Trophoblast cell (in vitro differentiated cells and primary cell): ENCODE data around the gene NUP62.
"Not testable (repeated sequence)": the region's sequence is repeated elsewhere in the genome, so short reads cannot be mapped to it uniquely, and the experiment has no call there.

ENCODE experiments used
- DNase-seq, 2 donors: peaks; one replicate each; pipeline ENCODE4 v3.0.0-alpha.2; 2016
- H2AFZ ChIP-seq: 2 replicates; pipeline ENCODE4 v1.6.1; 2013; ENCODE audit warnings: low read length, moderate library complexity, mild to moderate bottlenecking; ENCODE audit not compliant: insufficient read depth, poor library complexity
- H2AK5ac ChIP-seq: 2 replicates; pipeline ENCODE4 v1.6.1; 2013; ENCODE audit warnings: mild to moderate bottlenecking, low read length
- H2BK120ac ChIP-seq: 2 replicates; pipeline ENCODE4 v1.6.1; 2013; ENCODE audit warnings: low read length, mild to moderate bottlenecking, moderate library complexity; ENCODE audit not compliant: insufficient read depth, poor library complexity
- H2BK12ac ChIP-seq: 2 replicates; pipeline ENCODE4 v1.6.1; 2013; ENCODE audit warnings: mild to moderate bottlenecking, low read length, moderate library complexity
- H2BK5ac ChIP-seq: 2 replicates; pipeline ENCODE4 v1.6.1; 2013; ENCODE audit warnings: low read length, low read depth, moderate library complexity, mild to moderate bottlenecking; ENCODE audit not compliant: poor library complexity
- H3K14ac ChIP-seq: 2 replicates; pipeline ENCODE4 v1.6.1; 2013; ENCODE audit warnings: mild to moderate bottlenecking, low read length
- H3K18ac ChIP-seq: 2 replicates; pipeline ENCODE4 v1.6.1; 2013; ENCODE audit warnings: mild to moderate bottlenecking, low read length
- H3K23ac ChIP-seq: 2 replicates; pipeline ENCODE4 v1.6.1; 2013; ENCODE audit warnings: low read length
- H3K27ac ChIP-seq: 2 replicates; pipeline ENCODE4 v1.5.1; 2013; ENCODE audit warnings: low read depth, mild to moderate bottlenecking, inconsistent platforms, low read length, moderate library complexity
- H3K27me3 ChIP-seq: 2 replicates; pipeline ENCODE4 v1.6.1; 2013; ENCODE audit warnings: inconsistent platforms, mild to moderate bottlenecking, low read length, moderate library complexity; ENCODE audit not compliant: insufficient read depth
- H3K36me3 ChIP-seq, 2 experiments: 1 replicate in 1 of 2; 2 replicates in 1 of 2; pipeline ENCODE4 v1.6.1; 2013; ENCODE audit warnings: low read length in 2 of 2, mild to moderate bottlenecking in 2 of 2, moderate library complexity in 1 of 2; ENCODE audit not compliant: insufficient read depth in 2 of 2, control insufficient read depth in 1 of 2
- H3K4ac ChIP-seq: 2 replicates; pipeline ENCODE4 v1.6.1; 2013; ENCODE audit warnings: low read depth, mild to moderate bottlenecking, low read length, moderate library complexity
- H3K4me1 ChIP-seq, 2 experiments: 1 replicate in 1 of 2; 2 replicates in 1 of 2; pipeline ENCODE4 v1.6.1; 2013; ENCODE audit warnings: low read length in 2 of 2, mild to moderate bottlenecking in 2 of 2, moderate library complexity in 1 of 2; ENCODE audit not compliant: insufficient read depth in 2 of 2, control insufficient read depth in 1 of 2
- H3K4me2 ChIP-seq: 2 replicates; pipeline ENCODE4 v1.6.1; 2013; ENCODE audit warnings: inconsistent platforms, mild to moderate bottlenecking, low read length, moderate library complexity
- H3K4me3 ChIP-seq: 2 replicates; pipeline ENCODE4 v1.5.1; 2013; ENCODE audit warnings: mild to moderate bottlenecking, low read depth, low read length, inconsistent platforms
- H3K79me1 ChIP-seq: one replicate; pipeline ENCODE4 v1.6.1; 2013; ENCODE audit warnings: low read length
- H3K79me2 ChIP-seq: 2 replicates; pipeline ENCODE4 v1.6.1; 2013; ENCODE audit warnings: low read length, mild to moderate bottlenecking; ENCODE audit not compliant: control insufficient read depth, insufficient read depth, poor library complexity
- H3K9ac ChIP-seq: 2 replicates; pipeline ENCODE4 v1.6.1; 2013; ENCODE audit warnings: mild to moderate bottlenecking, low read length
- H3K9me3 ChIP-seq: 2 replicates; pipeline ENCODE4 v1.6.1; 2013; ENCODE audit warnings: low read depth, mild to moderate bottlenecking, control low read depth, inconsistent platforms, low read length; ENCODE audit not compliant: insufficient read depth
- H4K12ac ChIP-seq: 2 replicates; pipeline ENCODE4 v1.6.1; 2013; ENCODE audit warnings: low read depth, mild to moderate bottlenecking, low read length, moderate library complexity
- H4K8ac ChIP-seq: 2 replicates; pipeline ENCODE4 v1.6.1; 2013; ENCODE audit warnings: low read depth, mild to moderate bottlenecking, low read length, moderate library complexity
- H4K91ac ChIP-seq: one replicate; pipeline ENCODE4 v1.6.1; 2013; ENCODE audit warnings: low read depth, mild to moderate bottlenecking, low read length, moderate library complexity
- whole genome bisulfite sequencing: extraction: QIAGEN DNeasy Blood & Tissue Kit; methylation state at CpG from one replicate; pipeline ENCODE4 v1.1.7; 2013; ENCODE audit warnings: missing lambda C conversion rate; ENCODE audit not compliant: insufficient read length, insufficient coverage; ENCODE audit errors: extremely low coverage; 5-methylcytosine and 5-hydroxymethylcytosine counted together

Gene NUP62

GRCh38 chr19:49971991-49972411 is 42.7 kb upstream of the NUP62 start:
- no peaks in the 10 kb centered on the region for H3K79me1 ChIP-seq
- no peak overlapping the region for H2BK12ac ChIP-seq
- H3K79me2 ChIP-seq: no peaks in the 10 kb centered on the region
- peaks cover 2% of the 10 kb centered on the region for H3K9me3 ChIP-seq
- no peak overlapping the region for H4K8ac ChIP-seq
- no peak overlapping the region for H4K91ac ChIP-seq
- H3K4me3 ChIP-seq: no peak overlapping the region
- H2BK5ac ChIP-seq: no peak overlapping the region
- peaks cover 2 to 7% of the 10 kb centered on the region in 2 experiments for H3K36me3 ChIP-seq
- no CpG with 5 or more reads among the region's 12 CpGs for WGBS
- H2AK5ac ChIP-seq: no peak overlapping the region
- H3K4ac ChIP-seq: no peak overlapping the region
- H3K27me3 ChIP-seq: no peaks in the 10 kb centered on the region
- H4K12ac ChIP-seq: no peak overlapping the region
- no peak overlapping the region for H3K9ac ChIP-seq
- H2BK120ac ChIP-seq: no peak overlapping the region
- no peak overlapping the region for H3K27ac ChIP-seq
- no peaks in the 10 kb centered on the region for H3K4me1 ChIP-seq
- H3K4me2 ChIP-seq: no peak overlapping the region
- no peak for DNase-seq
- no peak overlapping the region for H2AFZ ChIP-seq
- no peak overlapping the region for H3K18ac ChIP-seq
- H3K23ac ChIP-seq: no peak overlapping the region
- no peak overlapping the region for H3K14ac ChIP-seq

- not testable (repeated sequence) for H3K9ac ChIP-seq, H3K36me3 ChIP-seq, H3K4me2 ChIP-seq, H3K23ac ChIP-seq, H3K79me2 ChIP-seq, H4K12ac ChIP-seq, H3K9me3 ChIP-seq, H3K14ac ChIP-seq, H3K4ac ChIP-seq, H4K8ac ChIP-seq, H3K27ac ChIP-seq, H3K4me3 ChIP-seq, H2BK5ac ChIP-seq, H3K18ac ChIP-seq, H3K4me1 ChIP-seq, H2AK5ac ChIP-seq, H3K27me3 ChIP-seq, H4K91ac ChIP-seq, H2BK12ac ChIP-seq, H2AFZ ChIP-seq, DNase-seq, H3K79me1 ChIP-seq, H2BK120ac ChIP-seq
- no CpG with 5 or more reads among the region's 9 CpGs for WGBS
These were observed 40.1 kb upstream of the NUP62 start for GRCh38 chr19:49969355-49969754.

DNA sequence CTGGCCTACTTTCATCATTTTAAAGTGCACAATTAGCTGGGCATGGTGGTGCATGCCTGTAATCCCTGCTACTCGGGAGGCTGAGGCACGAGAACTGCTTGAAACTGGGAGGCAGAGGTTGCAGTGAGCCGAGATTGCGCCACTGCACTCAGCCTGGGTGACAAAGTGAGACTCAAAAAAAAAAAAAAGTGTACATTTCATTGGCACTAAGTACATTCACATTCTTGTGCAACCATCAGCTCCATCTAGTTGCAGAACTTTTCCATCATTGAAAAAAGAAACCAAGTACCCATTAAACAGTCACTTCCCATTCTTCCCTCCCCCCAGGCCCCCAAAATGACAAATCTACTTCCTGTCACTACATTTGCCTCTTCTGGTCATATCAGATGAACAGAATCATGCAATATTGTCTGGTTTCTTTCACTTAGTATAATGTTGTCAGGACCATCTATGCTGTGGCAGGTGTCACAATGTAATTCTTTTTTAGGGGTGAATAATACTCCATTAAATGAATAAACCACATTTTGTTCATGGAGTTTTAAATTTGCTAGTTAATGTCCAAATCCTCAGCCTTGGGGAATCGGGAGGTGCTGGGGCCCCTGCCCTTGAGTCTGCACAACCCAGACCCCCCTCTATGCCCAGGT is 39.1 kb upstream of the NUP62 start:
- WGBS: no CpG with 5 or more reads among the region's 5 CpGs
- H3K79me1 ChIP-seq: no peaks in the 10 kb centered on the region
- H3K4me3 ChIP-seq: no peak overlapping the region
- H3K18ac ChIP-seq: no peak overlapping the region
- no peak overlapping the region for H3K14ac ChIP-seq
- H2AK5ac ChIP-seq: no peak overlapping the region
- H2BK12ac ChIP-seq: no peak overlapping the region
- H3K27me3 ChIP-seq: no peaks in the 10 kb centered on the region
- H3K4ac ChIP-seq: no peak overlapping the region
- H3K9ac ChIP-seq: no peak overlapping the region
- no peak overlapping the region for H2BK120ac ChIP-seq
- no peak overlapping the region for H4K8ac ChIP-seq
- H2AFZ ChIP-seq: no peak overlapping the region
- H3K4me2 ChIP-seq: no peak overlapping the region
- no peaks in the 10 kb centered on the region for H3K4me1 ChIP-seq
- H3K23ac ChIP-seq: no peak overlapping the region
- no peak overlapping the region for H4K91ac ChIP-seq
- no peaks in the 10 kb centered on the region for H3K36me3 ChIP-seq
- DNase-seq: no peak
- H3K27ac ChIP-seq: no peak overlapping the region
- H4K12ac ChIP-seq: no peak overlapping the region
- H2BK5ac ChIP-seq: no peak overlapping the region
- H3K9me3 ChIP-seq: no peaks in the 10 kb centered on the region
- H3K79me2 ChIP-seq: no peaks in the 10 kb centered on the region

- not testable (repeated sequence) for H3K27ac ChIP-seq, H3K14ac ChIP-seq, H3K79me2 ChIP-seq, DNase-seq, H3K4ac ChIP-seq, H2AFZ ChIP-seq, H4K12ac ChIP-seq, H2AK5ac ChIP-seq, H3K18ac ChIP-seq, H3K4me2 ChIP-seq, H3K27me3 ChIP-seq, H2BK120ac ChIP-seq, H3K36me3 ChIP-seq, H2BK12ac ChIP-seq, H2BK5ac ChIP-seq, H3K23ac ChIP-seq, H3K9me3 ChIP-seq, H4K91ac ChIP-seq, H3K4me3 ChIP-seq, H3K9ac ChIP-seq, H3K4me1 ChIP-seq, H4K8ac ChIP-seq, H3K79me1 ChIP-seq
- no CpG with 5 or more reads among the region's 10 CpGs for whole genome bisulfite sequencing
These were observed 31.7 kb upstream of the NUP62 start, which contains the start of gene SIGLEC11 for GRCh38 chr19:49960980-49961379. TSS of gene SIGLEC11 (minus strand) at chr19:49961172. CDS start at chr19:49961081, 91 bp downstream.
